ENCODE data around the gene RD3L. TPM values are rescaled to one million over a fixed set of nuclear protein-coding genes. Genes with fewer than 3 reads are reported as not detected.

Gene RD3L
- total and polyA plus RNA-seq, 9 of the 15 experiments (the other 6 are each of a cell fraction or from before 2014, with no cell fraction given): 0.14 TPM; not detected in 8

DNA sequence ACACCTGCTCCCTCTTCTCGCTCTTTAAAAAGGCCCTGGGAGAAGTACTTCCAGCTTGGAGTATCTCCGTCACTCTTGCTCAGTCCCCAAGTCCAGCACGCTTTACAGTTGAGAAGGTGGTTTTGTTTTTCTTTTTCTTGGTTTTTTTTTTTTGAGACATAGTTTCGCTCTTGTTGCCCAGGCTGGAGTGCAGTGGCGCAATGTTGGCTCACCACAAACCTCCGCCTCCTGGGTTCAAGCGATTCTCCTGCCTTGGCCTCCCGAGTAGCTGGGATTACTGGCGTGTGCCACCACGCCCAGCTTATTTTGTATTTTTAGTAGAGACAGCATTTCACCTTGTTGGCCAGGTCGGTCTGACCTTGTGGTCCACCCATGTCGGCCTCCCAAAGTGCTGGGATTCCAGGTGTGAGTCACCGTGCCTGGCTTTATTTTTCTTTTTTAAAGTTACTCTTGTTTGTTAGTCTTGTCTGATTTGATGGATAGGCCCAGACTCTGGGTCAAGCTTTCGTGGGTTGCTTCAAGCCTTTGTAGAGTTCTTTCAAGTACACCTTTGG lies 12.2 kb downstream of the RD3L start (continued):
- TF ChIP-seq, protein P1, sequence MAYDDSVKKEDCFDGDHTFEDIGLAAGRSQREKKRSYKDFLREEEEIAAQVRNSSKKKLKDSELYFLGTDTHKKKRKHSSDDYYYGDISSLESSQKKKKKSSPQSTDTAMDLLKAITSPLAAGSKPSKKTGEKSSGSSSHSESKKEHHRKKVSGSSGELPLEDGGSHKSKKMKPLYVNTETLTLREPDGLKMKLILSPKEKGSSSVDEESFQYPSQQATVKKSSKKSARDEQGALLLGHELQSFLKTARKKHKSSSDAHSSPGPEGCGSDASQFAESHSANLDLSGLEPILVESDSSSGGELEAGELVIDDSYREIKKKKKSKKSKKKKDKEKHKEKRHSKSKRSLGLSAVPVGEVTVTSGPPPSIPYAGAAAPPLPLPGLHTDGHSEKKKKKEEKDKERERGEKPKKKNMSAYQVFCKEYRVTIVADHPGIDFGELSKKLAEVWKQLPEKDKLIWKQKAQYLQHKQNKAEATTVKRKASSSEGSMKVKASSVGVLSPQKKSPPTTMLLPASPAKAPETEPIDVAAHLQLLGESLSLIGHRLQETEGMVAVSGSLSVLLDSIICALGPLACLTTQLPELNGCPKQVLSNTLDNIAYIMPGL (CRISPR knock-in tag; IDR thresholded peaks at IDR 0.05): no peak
- no peak for TF ChIP-seq KHSRP (IDR thresholded peaks at IDR 0.05)
- TF ChIP-seq, protein P2, sequence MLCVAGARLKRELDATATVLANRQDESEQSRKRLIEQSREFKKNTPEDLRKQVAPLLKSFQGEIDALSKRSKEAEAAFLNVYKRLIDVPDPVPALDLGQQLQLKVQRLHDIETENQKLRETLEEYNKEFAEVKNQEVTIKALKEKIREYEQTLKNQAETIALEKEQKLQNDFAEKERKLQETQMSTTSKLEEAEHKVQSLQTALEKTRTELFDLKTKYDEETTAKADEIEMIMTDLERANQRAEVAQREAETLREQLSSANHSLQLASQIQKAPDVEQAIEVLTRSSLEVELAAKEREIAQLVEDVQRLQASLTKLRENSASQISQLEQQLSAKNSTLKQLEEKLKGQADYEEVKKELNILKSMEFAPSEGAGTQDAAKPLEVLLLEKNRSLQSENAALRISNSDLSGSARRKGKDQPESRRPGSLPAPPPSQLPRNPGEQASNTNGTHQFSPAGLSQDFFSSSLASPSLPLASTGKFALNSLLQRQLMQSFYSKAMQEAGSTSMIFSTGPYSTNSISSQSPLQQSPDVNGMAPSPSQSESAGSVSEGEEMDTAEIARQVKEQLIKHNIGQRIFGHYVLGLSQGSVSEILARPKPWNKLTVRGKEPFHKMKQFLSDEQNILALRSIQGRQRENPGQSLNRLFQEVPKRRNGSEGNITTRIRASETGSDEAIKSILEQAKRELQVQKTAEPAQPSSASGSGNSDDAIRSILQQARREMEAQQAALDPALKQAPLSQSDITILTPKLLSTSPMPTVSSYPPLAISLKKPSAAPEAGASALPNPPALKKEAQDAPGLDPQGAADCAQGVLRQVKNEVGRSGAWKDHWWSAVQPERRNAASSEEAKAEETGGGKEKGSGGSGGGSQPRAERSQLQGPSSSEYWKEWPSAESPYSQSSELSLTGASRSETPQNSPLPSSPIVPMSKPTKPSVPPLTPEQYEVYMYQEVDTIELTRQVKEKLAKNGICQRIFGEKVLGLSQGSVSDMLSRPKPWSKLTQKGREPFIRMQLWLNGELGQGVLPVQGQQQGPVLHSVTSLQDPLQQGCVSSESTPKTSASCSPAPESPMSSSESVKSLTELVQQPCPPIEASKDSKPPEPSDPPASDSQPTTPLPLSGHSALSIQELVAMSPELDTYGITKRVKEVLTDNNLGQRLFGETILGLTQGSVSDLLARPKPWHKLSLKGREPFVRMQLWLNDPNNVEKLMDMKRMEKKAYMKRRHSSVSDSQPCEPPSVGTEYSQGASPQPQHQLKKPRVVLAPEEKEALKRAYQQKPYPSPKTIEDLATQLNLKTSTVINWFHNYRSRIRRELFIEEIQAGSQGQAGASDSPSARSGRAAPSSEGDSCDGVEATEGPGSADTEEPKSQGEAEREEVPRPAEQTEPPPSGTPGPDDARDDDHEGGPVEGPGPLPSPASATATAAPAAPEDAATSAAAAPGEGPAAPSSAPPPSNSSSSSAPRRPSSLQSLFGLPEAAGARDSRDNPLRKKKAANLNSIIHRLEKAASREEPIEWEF (CRISPR knock-in tag; IDR thresholded peaks at IDR 0.05): no peak
